Uterus (tissue), 4 donors: ENCODE results near the gene ADAP1. TPM values are rescaled to one million over a fixed set of nuclear protein-coding genes. Genes with fewer than 3 reads are reported as not detected.

ENCODE experiments used
- DNase-seq, 2 donors: peaks; one replicate each; pipeline ENCODE4 v3.0.0-alpha.2; 2019 to 2020
- H3K27ac ChIP-seq, 2 donors: fragments of 200-600 bp; sonication (generic); 1 replicate in 1 of 2; 2 replicates in 1 of 2; pipeline ENCODE4 v1.5.1; 2016 to 2018
- H3K27me3 ChIP-seq, 2 donors: fragments of 200-600 bp; sonication (generic); one replicate each; pipeline ENCODE4 v1.5.1; 2018 to 2019; ENCODE audit warnings: control low read depth in 1 of 2
- H3K36me3 ChIP-seq, 2 donors: fragments of 200-600 bp; sonication (generic); one replicate each; pipeline ENCODE4 v1.5.1; 2019; ENCODE audit warnings: control low read depth in 1 of 2
- H3K4me1 ChIP-seq, 2 donors: fragments of 200-600 bp; sonication (generic); one replicate each; pipeline ENCODE4 v1.5.1; 2018 to 2019; ENCODE audit warnings: control low read depth in 1 of 2
- H3K4me3 ChIP-seq, 2 donors: fragments of 200-600 bp; sonication (generic); 1 replicate in 1 of 2; 2 replicates in 1 of 2; pipeline ENCODE4 v1.5.1; 2018 to 2019; ENCODE audit warnings: mild to moderate bottlenecking in 1 of 2
- H3K9me3 ChIP-seq, 2 donors: fragments of 200-600 bp; sonication (generic); one replicate each; pipeline ENCODE4 v1.5.1; 2019; ENCODE audit warnings: control low read depth in 1 of 2
- CTCF ChIP-seq, 4 experiments: fragments of 200-600 bp in 2 of 4; fragments of 450-650 bp in 2 of 4; sonication (generic) in 2 of 4; IDR thresholded peaks; one replicate each; pipeline ENCODE4 v1.5.1; 2016 to 2019; ENCODE audit warnings: antibody characterized with exemption in 4 of 4, mild to moderate bottlenecking in 2 of 4, moderate library complexity in 1 of 4
- POLR2A ChIP-seq, 2 donors: fragments of 450-650 bp; IDR thresholded peaks; one replicate each; pipeline ENCODE4 v1.6.1; 2016; ENCODE audit warnings: antibody characterized with exemption in 2 of 2, mild to moderate bottlenecking in 1 of 2, moderate library complexity in 1 of 2
- intact Hi-C: fragments of 100-400 bp; cut with DNase I; formaldehyde crosslinking; loops from one replicate; pipeline ENCODE4 v1.15.1; 2023; ENCODE audit warnings: low total_unique reads
- total RNA-seq, 4 donors: library from RNA; depleted of rRNA in 3 of 4; stranded (reverse); fragments of >200 nt in 3 of 4; gene quantifications; one replicate each; pipeline versions ENCODE4 v1.1.0 to v1.2.4, GENCODE V29; 2014 to 2023
- donor health status: DM: yes; HTN: yes; CAD: no.

The ADAP1 gene
- total RNA-seq, 4 donors from 2014 or later, result 3.2 to 17.4 (median 10.9) TPM

DNA sequence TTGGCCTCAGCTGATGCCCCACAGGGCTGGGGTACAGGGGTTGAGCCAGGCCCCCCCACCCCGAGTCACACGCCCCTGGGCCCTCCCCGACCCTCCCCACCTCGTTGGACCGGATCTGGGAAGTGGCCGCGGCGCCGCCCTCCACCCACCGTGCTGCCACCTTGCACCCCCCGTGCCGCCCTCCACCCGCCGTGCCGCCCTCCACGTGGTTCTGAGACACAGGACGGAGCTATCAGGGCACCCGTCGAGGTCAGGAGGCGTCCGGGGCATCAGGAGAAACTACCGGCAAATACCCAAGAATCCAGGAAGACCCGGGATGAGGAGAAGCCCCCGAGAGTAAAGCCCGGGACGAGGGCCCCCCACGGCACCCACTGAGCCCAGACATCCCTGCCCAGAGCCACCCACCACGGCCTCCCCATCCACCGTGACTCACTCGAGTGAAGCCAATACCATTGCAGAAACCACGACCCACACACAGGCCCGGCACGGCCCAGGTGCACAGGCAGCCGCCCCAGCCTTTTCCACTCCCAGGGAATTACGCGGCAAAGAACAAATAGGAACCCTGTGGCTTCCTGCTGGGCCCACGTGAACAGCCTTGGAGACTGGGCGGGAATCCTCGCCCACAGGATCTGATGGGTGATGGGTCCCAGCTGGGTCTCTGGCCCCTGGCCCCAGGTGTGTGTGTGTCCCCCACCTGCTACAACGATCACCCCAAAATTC lies 34.0 kb downstream of the ADAP1 start:
- H3K4me1 ChIP-seq, result peaks cover 0 to 12% of the 10 kb centered on the region in 2 donors
- intact Hi-C loops, result no loop called here
- no peaks in the 10 kb centered on the region for H3K27me3 ChIP-seq
- no peaks in the 10 kb centered on the region for H3K36me3 ChIP-seq
- H3K27ac ChIP-seq, result no peak overlapping the region
- peak in 1 of 2 donors; percentile 9 for DNase-seq
- H3K4me3 ChIP-seq, result no peak overlapping the region
- TF ChIP-seq CTCF (IDR thresholded peaks at IDR 0.05) (no peak), POLR2A (IDR thresholded peaks at IDR 0.05) (no peak)
- no peaks in the 10 kb centered on the region for H3K9me3 ChIP-seq

DNA sequence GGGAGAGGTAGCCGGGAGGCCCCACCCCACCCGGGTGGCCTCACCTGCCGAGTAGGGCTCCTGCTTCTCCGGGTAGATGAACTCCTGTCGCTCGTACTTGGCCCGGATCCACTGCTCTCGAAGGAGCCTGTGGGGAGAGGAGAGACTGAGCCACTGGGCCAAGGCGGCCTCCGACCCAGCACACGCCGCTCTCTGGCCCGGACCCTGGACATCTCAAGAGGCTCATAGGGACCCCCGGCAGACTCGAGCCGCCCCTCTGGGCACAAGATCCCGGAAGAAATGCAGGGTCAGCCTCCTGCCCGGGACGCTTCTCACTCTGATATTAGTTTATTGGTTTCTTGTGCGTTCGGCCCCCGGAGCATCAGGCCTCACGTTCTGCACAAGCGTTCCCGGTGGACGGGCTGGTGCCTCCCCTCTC lies 34.5 kb downstream of the ADAP1 start:
- Histone ChIP-seq H3K9me3 (no peaks in the 10 kb centered on the region), H3K27me3 (no peaks in the 10 kb centered on the region), H3K27ac (no peak overlapping the region), H3K4me1 (peaks cover 0 to 12% of the 10 kb centered on the region in 2 donors), H3K36me3 (no peaks in the 10 kb centered on the region), H3K4me3 (no peak overlapping the region)
- intact Hi-C loops, result no loop called here
- peak in 1 of 2 donors; percentile 11 for DNase-seq
- TF ChIP-seq CTCF (IDR thresholded peaks at IDR 0.05) (no peak), POLR2A (IDR thresholded peaks at IDR 0.05) (no peak)

DNA sequence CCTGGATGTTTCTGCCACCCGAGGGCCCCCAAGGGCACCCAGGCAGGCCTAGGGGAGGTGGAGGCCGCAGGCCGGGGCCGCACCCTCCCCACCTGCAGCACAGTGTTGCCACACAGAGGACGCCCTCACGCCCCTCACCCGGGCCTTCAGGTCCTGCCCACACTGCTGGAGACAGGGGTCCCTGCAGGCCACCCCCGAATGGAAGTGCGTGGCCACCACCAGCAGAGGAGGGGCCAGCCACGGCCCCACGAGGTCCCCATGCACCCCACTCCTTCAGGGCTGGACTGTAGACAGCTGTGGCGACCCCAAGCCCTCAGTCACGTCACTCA lies 35.4 kb downstream of the ADAP1 start:
- Histone ChIP-seq H3K27me3 (no peaks in the 10 kb centered on the region), H3K9me3 (no peaks in the 10 kb centered on the region), H3K36me3 (no peaks in the 10 kb centered on the region), H3K4me1 (peaks cover 0 to 7% of the 10 kb centered on the region in 2 donors), H3K27ac (no peak overlapping the region), H3K4me3 (no peak overlapping the region)
- no peak for TF ChIP-seq CTCF (IDR thresholded peaks at IDR 0.05)
- no peak for TF ChIP-seq POLR2A (IDR thresholded peaks at IDR 0.05)
- DNase-seq, result peak in 1 of 2 donors; percentile 11
- intact Hi-C loops, result no loop called here

- no peaks in the 10 kb centered on the region for H3K36me3 ChIP-seq
- H3K27ac ChIP-seq, result no peak overlapping the region
- no peaks in the 10 kb centered on the region for H3K9me3 ChIP-seq
- peak in 1 of 2 donors; percentile 8 for DNase-seq
- intact Hi-C loops, result no loop called here
- peaks cover 0 to 7% of the 10 kb centered on the region in 2 donors for H3K4me1 ChIP-seq
- TF ChIP-seq CTCF (IDR thresholded peaks at IDR 0.05) (no peak), POLR2A (IDR thresholded peaks at IDR 0.05) (no peak)
- no peak overlapping the region for H3K4me3 ChIP-seq
- H3K27me3 ChIP-seq, result no peaks in the 10 kb centered on the region
Observed at GRCh38 chr7:918441-919113, 35.9 kb downstream of the ADAP1 start.

DNA sequence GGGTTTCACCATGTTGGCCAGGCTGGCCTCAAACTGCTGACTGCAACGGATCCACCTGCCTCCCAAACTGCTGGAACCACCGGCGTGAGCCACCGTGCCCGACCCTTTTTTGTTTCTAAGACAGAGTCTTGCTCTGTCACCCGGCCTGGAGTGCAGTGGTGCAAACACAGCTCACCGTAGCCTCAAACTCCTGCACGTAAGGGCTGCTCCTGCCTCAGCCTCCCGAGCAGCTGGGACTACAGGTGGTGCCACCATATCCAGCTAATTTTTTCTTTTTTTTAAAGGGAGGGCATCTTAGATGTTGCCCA lies 36.4 kb downstream of the ADAP1 start:
- no peak overlapping the region for H3K27ac ChIP-seq
- DNase-seq, result peak in 1 of 2 donors; percentile 3
- TF ChIP-seq POLR2A (IDR thresholded peaks at IDR 0.05), result no peak
- TF ChIP-seq CTCF (IDR thresholded peaks at IDR 0.05), result no peak
- no peaks in the 10 kb centered on the region for H3K9me3 ChIP-seq
- H3K4me1 ChIP-seq, result peaks cover 0 to 7% of the 10 kb centered on the region in 2 donors
- intact Hi-C loops, result no loop called here
- H3K36me3 ChIP-seq, result no peaks in the 10 kb centered on the region
- H3K27me3 ChIP-seq, result no peaks in the 10 kb centered on the region
- no peak overlapping the region for H3K4me3 ChIP-seq
